Body of pancreas (tissue), 4 donors: ENCODE data around the gene ATRAID. TPM values are rescaled to one million over a fixed set of nuclear protein-coding genes. Genes with fewer than 3 reads are reported as not detected.
"Not testable (repeated sequence)": the region's sequence is repeated elsewhere in the genome, so short reads cannot be mapped to it uniquely, and the experiment has no call there.

ENCODE experiments used
- ATAC-seq: fragments of 150-250 bp; one replicate; pipeline ENCODE4 v1.9.1; 2016
- DNase-seq, 4 donors: peaks; one replicate each; pipeline ENCODE4 v3.0.0-alpha.2; 2019
- H3K27ac ChIP-seq, 4 donors: fragments of 200-600 bp; sonication (generic); 1 replicate in 3 of 4; 2 replicates in 1 of 4; pipeline versions ENCODE4 v1.5.1 to v1.6.1; 2016 to 2019; ENCODE audit warnings: mild to moderate bottlenecking in 1 of 4, mixed read lengths in 1 of 4, moderate library complexity in 1 of 4
- H3K27me3 ChIP-seq, 2 donors: fragments of 200-600 bp; sonication (generic); one replicate each; pipeline ENCODE4 v1.6.0; 2016; ENCODE audit warnings: mild to moderate bottlenecking in 1 of 2
- H3K36me3 ChIP-seq, 2 donors: fragments of 200-600 bp; sonication (generic); replicated peaks in 1 of 2; 2 replicates each; pipeline ENCODE4 v1.5.1; 2016; ENCODE audit warnings: low read depth in 2 of 2; ENCODE audit not compliant: insufficient read depth in 1 of 2
- H3K4me1 ChIP-seq: fragments of 200-600 bp; sonication (generic); one replicate; pipeline ENCODE4 v1.6.0; 2016
- H3K4me3 ChIP-seq, 2 donors: fragments of 200-600 bp; sonication (generic); 1 replicate in 1 of 2; 2 replicates in 1 of 2; pipeline ENCODE4 v1.5.1; 2016 to 2019
- H3K9me3 ChIP-seq, 3 donors: fragments of 200-600 bp; sonication (generic); 1 replicate in 2 of 3; 2 replicates in 1 of 3; pipeline ENCODE4 v1.5.1; 2016
- CTCF ChIP-seq, 7 experiments: fragments of 450-650 bp in 4 of 7; fragments of 200-600 bp in 3 of 7; sonication (generic) in 3 of 7; IDR thresholded peaks; one replicate each; pipeline ENCODE4 v1.5.1; 2016 to 2019; ENCODE audit warnings: antibody characterized with exemption in 7 of 7
- POLR2A ChIP-seq, 3 donors: fragments of 450-650 bp; IDR thresholded peaks; one replicate each; pipeline ENCODE4 v1.6.1; 2016; ENCODE audit warnings: antibody characterized with exemption in 3 of 3, mild to moderate bottlenecking in 2 of 3
- WGBS, 2 donors: methylation state at CpG; one replicate each; pipeline ENCODE4 v1.1.5; 2017; 5-methylcytosine and 5-hydroxymethylcytosine counted together
- intact Hi-C: fragments of 100-400 bp; cut with DNase I; formaldehyde crosslinking; loops from one replicate; pipeline ENCODE4 v1.15.1; 2023
- total RNA-seq, 2 donors: library from RNA; depleted of rRNA; stranded (reverse); fragments of >200 nt; gene quantifications; one replicate each; pipeline ENCODE4 v1.1.0, GENCODE V29; 2016

The ATRAID gene
- total RNA-seq, 2 donors from 2014 or later, result 69.2 to 75.0 TPM

- TF ChIP-seq CTCF (IDR thresholded peaks at IDR 0.05) (no peak), POLR2A (IDR thresholded peaks at IDR 0.05) (no peak)
- ATAC-seq, result peak; percentile 38
- no peak overlapping the region for H3K4me3 ChIP-seq
- peaks cover 9% of the 10 kb centered on the region for H3K4me1 ChIP-seq
- DNase-seq, result peak in 1 of 4 donors; percentile 26
- no peak overlapping the region for H3K27ac ChIP-seq
- intact Hi-C loops, result no loop called here
- H3K36me3 ChIP-seq, result no peaks in the 10 kb centered on the region
- no peaks in the 10 kb centered on the region for H3K27me3 ChIP-seq
- WGBS, 2 donors, result 43 to 58% methylated on average over 17 of the region's 17 CpGs
- no peaks in the 10 kb centered on the region for H3K9me3 ChIP-seq
These were observed 17.1 kb upstream of the ATRAID start for GRCh38 chr2:27194538-27195354.

DNA sequence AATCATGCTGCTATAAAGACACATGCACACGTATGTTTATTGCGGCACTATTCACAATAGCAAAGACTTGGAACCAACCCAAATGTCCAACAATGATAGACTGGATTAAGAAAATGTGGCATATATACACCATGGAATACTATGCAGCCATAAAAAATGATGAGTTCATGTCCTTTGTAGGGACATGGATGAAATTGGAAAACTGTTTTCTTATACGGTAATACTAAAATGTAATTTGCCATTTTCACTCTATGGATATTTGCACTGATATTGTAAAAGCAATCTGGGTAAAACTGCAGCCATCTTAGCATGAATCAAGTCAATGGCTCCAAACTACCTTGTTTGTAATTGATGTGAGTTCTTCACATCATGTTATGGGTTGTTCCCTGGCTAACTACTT, 16.0 kb upstream of the ATRAID start:
- H3K27ac ChIP-seq, H3K4me1 ChIP-seq, DNase-seq, H3K36me3 ChIP-seq, H3K9me3 ChIP-seq, ATAC-seq, H3K4me3 ChIP-seq, H3K27me3 ChIP-seq, intact Hi-C loops: not testable (repeated sequence)
- WGBS, 2 donors, result 82 to 87% methylated on average over 1 to 3 of the region's 3 CpGs

- 88 to 90% methylated on average over 3 of the region's 3 CpGs for WGBS, 2 donors
- intact Hi-C loops, H3K27me3 ChIP-seq, H3K4me3 ChIP-seq, H3K9me3 ChIP-seq, H3K36me3 ChIP-seq, H3K4me1 ChIP-seq, H3K27ac ChIP-seq, ATAC-seq, DNase-seq: not testable (repeated sequence)
These were observed 13.8 kb upstream of the ATRAID start for GRCh38 chr2:27198068-27198467.

- TF ChIP-seq CTCF (IDR thresholded peaks at IDR 0.05) (no peak), POLR2A (IDR thresholded peaks at IDR 0.05) (no peak)
- Histone ChIP-seq H3K36me3 (peaks cover 0 to 1% of the 10 kb centered on the region in 2 donors), H3K4me3 (no peak overlapping the region), H3K9me3 (no peaks in the 10 kb centered on the region), H3K27me3 (no peaks in the 10 kb centered on the region), H3K27ac (no peak overlapping the region), H3K4me1 (peaks cover 9% of the 10 kb centered on the region)
- intact Hi-C loops, result no loop called here
- 64 to 81% methylated on average over 2 of the region's 2 CpGs for WGBS, 2 donors
- DNase-seq (no peak), ATAC-seq (no peak)
These were observed 13.2 kb upstream of the ATRAID start for GRCh38 chr2:27198627-27199026.

- no peak for TF ChIP-seq POLR2A (IDR thresholded peaks at IDR 0.05)
- TF ChIP-seq CTCF (IDR thresholded peaks at IDR 0.05), result no peak
- Histone ChIP-seq H3K36me3 (peaks cover 0 to 3% of the 10 kb centered on the region in 2 donors), H3K9me3 (no peaks in the 10 kb centered on the region), H3K27me3 (no peaks in the 10 kb centered on the region), H3K4me3 (no peak overlapping the region), H3K4me1 (peaks cover 9% of the 10 kb centered on the region), H3K27ac (no peak overlapping the region)
- intact Hi-C loops, result no loop called here
- DNase-seq, result no peak
- WGBS, 2 donors, result 82 to 85% methylated on average over 2 of the region's 2 CpGs
- no peak for ATAC-seq
These were observed 12.6 kb upstream of the ATRAID start for GRCh38 chr2:27199241-27199640.

- H3K36me3 ChIP-seq, result peaks cover 0 to 11% of the 10 kb centered on the region in 2 donors
- WGBS, 2 donors, result 91 to 100% methylated on average over 1 to 7 of the region's 7 CpGs
- intact Hi-C loops, result no loop called here
These were observed 10.2 kb upstream of the ATRAID start for GRCh38 chr2:27201675-27202074.

More at GRCh38 chr2:27201675-27202074, 10.2 kb upstream of the ATRAID start:
- no peak for ATAC-seq
- Histone ChIP-seq H3K27me3 (no peaks in the 10 kb centered on the region), H3K9me3 (no peaks in the 10 kb centered on the region), H3K4me1 (no peaks in the 10 kb centered on the region), H3K27ac (no peak overlapping the region), H3K4me3 (no peak overlapping the region)
- DNase-seq, result no peak
- TF ChIP-seq CTCF (IDR thresholded peaks at IDR 0.05) (no peak), POLR2A (IDR thresholded peaks at IDR 0.05) (no peak)
